ENCODE results near the gene ANKS1B. TPM values are rescaled to one million over a fixed set of nuclear protein-coding genes. Genes with fewer than 3 reads are reported as not detected.

ANKS1B gene
- total and polyA plus RNA-seq, 2 of the 4 experiments (the other 2 are of a cell fraction): 0.17 to 0.18 TPM

DNA sequence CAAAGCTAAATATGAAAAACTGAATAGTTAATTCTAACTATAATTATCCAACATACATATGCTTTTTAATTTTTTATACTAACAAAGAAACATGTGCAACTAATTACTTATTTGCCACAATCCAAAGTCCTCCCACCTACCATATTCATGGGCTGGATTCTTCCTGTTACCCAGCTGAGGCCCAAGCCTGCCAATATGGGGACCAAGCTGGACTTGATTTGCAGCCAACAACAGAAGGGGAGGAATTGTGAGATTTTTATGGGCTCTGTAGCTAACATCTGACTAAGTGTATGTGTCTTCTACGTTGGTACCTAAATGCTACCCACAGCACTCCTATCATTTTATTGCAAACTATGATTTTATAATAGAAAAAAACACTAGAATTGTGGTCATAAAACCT lies 13.1 kb upstream of the ANKS1B start:
- no peak overlapping the region for H2BK120ac ChIP-seq (ENCODE audit: low read depth, low read length)

More for the DNA sequence above, 13.1 kb upstream of the ANKS1B start:
- Histone ChIP-seq H3K4me2 (ENCODE audit: low read depth, low read length) (no peak overlapping the region), H2BK15ac (ENCODE audit: low read depth, low read length) (no peak overlapping the region), H4K5ac (ENCODE audit: low read depth, low read length) (no peak overlapping the region), H3K14ac (replicated peaks; ENCODE audit: low read depth, low read length) (no peak overlapping the region), H3K9me3 (ENCODE audit: control insufficient read depth, insufficient read depth, low read length) (no peaks in the 10 kb centered on the region), H3K79me1 (ENCODE audit: low read depth in 1 of 2, low read length in 2 of 2) (no peaks in the 10 kb centered on the region), H3K36me3 (ENCODE audit: control insufficient read depth, insufficient read depth, low read length) (no peaks in the 10 kb centered on the region), H2AK9ac (replicated peaks; ENCODE audit: low read depth, low read length, poor library complexity) (no peak overlapping the region), H3K4me1 (ENCODE audit: control insufficient read depth, insufficient read depth, low read length) (no peaks in the 10 kb centered on the region), H4K20me1 (ENCODE audit: insufficient read depth, low read length) (no peaks in the 10 kb centered on the region), H3K27ac (ENCODE audit: insufficient read depth, low read length) (no peak overlapping the region), H4K8ac (ENCODE audit: low read depth in 2 of 2, low read length in 2 of 2) (no peak overlapping the region), H3K23ac (ENCODE audit: low read depth, low read length) (no peak overlapping the region), H3K9me1 (ENCODE audit: insufficient read depth, low read length) (no peaks in the 10 kb centered on the region), H3K27me3 (ENCODE audit: control insufficient read depth, insufficient read depth, low read length) (no peaks in the 10 kb centered on the region), H2BK20ac (ENCODE audit: low read depth, low read length) (no peak overlapping the region), H3K4ac (ENCODE audit: low read depth, low read length) (no peak overlapping the region), H2AK5ac (ENCODE audit: low read depth, low read length) (no peak overlapping the region), H2AFZ (replicated peaks; ENCODE audit: low read length, poor library complexity) (no peak overlapping the region), H2BK5ac (ENCODE audit: low read depth, low read length, poor library complexity, severe bottlenecking) (no peak overlapping the region), H3K56ac (ENCODE audit: extremely low read depth, insufficient read depth, low read length) (no peak overlapping the region), H3K18ac (ENCODE audit: low read depth, low read length) (no peak overlapping the region), H3K4me3 (ENCODE audit: insufficient read depth, low read depth, low read length) (no peak overlapping the region), H3K9ac (ENCODE audit: low read depth, low read length) (no peak overlapping the region), H4K91ac (ENCODE audit: insufficient read depth, low read depth, low read length) (no peak overlapping the region)
- ChIA-PET CTCF (interaction anchor here (1.4 kb wide), 1 partner anchor 14 kb away, joined by 4 read pairs; no protein-coding TSS in a partner anchor), POLR2A (ENCODE audit: unreplicated experiment) (no interaction called here)
- intact Hi-C loops (cut with micrococcal nuclease): no loop called here
- in situ Hi-C loops (cut with MboI; ENCODE audit: low sequenced_read_pairs): no loop called here
- no peak for TF ChIP-seq CHD1 (IDR thresholded peaks at IDR 0.05; ENCODE audit: low read depth, low read length)
- no peak for TF ChIP-seq BHLHE40 (IDR thresholded peaks at IDR 0.05; ENCODE audit: low read depth, low read length)
- no peak for TF ChIP-seq MAZ (IDR thresholded peaks at IDR 0.05; ENCODE audit: borderline replicate concordance, low read depth, low read length)
- TF ChIP-seq RCOR1 (IDR thresholded peaks at IDR 0.05; ENCODE audit: insufficient replicate concordance, low read length): no peak
- TF ChIP-seq MXI1 (IDR thresholded peaks at IDR 0.05; ENCODE audit: borderline replicate concordance, low read depth, low read length): no peak
- DNase-seq (no peak), ATAC-seq (ENCODE audit: low read depth) (no peak)
- WGBS, 2 experiments (ENCODE audit: extremely low coverage in 2 of 2, insufficient read length in 1 of 2): no CpG with 5 or more reads among the region's 1 CpG
- dilution Hi-C loops (cut with HindIII; ENCODE audit: low sequenced_read_pairs, unreplicated experiment): no loop called here
- no TSS peak for BruUV-seq (replicated peaks)

Data from IMR-90 (cell line).